Transverse colon (tissue), 3 donors: Measurements from ENCODE around the gene ARHGAP30.

Source experiments
- POLR2A ChIP-seq: fragments of 450-650 bp; IDR thresholded peaks from one replicate; pipeline ENCODE4 v1.6.1; 2016; ENCODE audit warnings: antibody characterized with exemption, mild to moderate bottlenecking, moderate library complexity
- TF ChIP-seq, protein P1 (sequence below), 5 experiments: fragments of 200-600 bp in 3 of 5; fragments of 450-650 bp in 2 of 5; sonication (generic) in 3 of 5; IDR thresholded peaks; 1 replicate in 2 of 5; 2 replicates in 3 of 5; pipeline ENCODE4 v1.5.1; 2016 to 2017; ENCODE audit warnings: antibody characterized with exemption in 5 of 5, inconsistent platforms in 3 of 5, mild to moderate bottlenecking in 2 of 5, moderate library complexity in 1 of 5

DNA sequence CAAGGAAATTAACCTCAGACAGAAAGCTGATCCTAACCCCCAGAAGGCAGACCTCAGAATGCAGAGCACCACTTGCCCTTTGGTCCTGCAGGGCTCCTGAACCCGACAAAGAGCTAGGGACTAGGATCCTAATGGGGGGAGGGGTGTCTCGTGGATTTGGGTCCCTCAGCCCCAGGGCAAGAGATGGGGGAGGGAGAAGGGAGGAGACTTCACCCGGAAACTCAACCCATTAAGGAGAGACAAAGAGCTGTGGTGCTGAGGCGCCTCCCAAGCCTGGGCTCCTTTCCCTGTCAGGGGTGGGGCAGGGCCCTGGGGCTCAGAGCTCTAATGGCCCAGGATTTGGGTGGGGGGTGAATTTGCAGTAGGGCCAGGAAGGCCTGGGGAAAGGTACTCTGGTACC is 16.8 kb upstream of the ARHGAP30 start:
- TF ChIP-seq, protein P1, sequence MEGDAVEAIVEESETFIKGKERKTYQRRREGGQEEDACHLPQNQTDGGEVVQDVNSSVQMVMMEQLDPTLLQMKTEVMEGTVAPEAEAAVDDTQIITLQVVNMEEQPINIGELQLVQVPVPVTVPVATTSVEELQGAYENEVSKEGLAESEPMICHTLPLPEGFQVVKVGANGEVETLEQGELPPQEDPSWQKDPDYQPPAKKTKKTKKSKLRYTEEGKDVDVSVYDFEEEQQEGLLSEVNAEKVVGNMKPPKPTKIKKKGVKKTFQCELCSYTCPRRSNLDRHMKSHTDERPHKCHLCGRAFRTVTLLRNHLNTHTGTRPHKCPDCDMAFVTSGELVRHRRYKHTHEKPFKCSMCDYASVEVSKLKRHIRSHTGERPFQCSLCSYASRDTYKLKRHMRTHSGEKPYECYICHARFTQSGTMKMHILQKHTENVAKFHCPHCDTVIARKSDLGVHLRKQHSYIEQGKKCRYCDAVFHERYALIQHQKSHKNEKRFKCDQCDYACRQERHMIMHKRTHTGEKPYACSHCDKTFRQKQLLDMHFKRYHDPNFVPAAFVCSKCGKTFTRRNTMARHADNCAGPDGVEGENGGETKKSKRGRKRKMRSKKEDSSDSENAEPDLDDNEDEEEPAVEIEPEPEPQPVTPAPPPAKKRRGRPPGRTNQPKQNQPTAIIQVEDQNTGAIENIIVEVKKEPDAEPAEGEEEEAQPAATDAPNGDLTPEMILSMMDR (IDR thresholded peaks at IDR 0.05) = no peak
- no peak for TF ChIP-seq POLR2A
